ENCODE results near the gene EIF1AD.

EIF1AD gene

DNA sequence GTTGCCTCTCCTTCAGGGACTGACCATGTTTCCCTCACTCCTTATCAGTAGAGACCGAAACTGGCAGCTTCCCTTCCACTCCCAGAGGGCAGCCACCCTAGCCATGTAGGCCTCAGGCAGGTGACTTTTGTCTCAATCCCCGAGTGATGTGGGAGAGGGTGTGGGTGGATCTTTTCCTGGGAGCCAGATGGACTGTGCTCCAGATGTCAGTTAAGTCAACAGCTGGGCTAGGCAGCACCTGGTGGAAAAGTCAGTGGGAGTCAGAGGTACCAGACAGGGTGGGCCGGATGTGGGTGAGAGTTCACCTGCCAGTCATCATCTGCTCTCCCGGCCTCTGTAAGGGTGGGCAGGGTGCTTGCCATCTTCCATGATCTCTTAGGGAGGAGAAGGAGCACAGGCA is 2.2 kb upstream of the EIF1AD start:
- DNase-seq (ENCODE audit: low read depth, low spot score): no peak

DNA sequence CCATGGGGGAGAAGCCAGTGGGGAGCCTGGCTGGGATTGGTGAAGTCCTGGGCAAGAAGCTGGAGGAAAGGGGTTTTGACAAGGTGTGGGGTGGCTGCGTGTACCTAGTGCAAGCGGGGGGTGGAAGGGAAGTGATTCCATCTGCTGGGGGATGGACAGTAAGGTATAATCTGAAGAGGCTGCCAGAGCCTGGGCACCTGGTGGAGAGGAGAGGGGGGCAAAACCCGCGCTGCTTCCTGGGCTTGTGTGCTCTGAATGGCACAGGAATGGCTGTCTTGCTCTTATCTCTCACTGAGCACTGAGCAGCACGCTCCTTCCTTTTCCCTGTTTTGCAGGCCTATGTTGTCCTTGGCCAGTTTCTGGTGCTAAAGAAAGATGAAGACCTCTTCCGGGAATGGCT is 1.3 kb upstream of the EIF1AD start:
- no peak for DNase-seq (ENCODE audit: low read depth, low spot score)

DNA sequence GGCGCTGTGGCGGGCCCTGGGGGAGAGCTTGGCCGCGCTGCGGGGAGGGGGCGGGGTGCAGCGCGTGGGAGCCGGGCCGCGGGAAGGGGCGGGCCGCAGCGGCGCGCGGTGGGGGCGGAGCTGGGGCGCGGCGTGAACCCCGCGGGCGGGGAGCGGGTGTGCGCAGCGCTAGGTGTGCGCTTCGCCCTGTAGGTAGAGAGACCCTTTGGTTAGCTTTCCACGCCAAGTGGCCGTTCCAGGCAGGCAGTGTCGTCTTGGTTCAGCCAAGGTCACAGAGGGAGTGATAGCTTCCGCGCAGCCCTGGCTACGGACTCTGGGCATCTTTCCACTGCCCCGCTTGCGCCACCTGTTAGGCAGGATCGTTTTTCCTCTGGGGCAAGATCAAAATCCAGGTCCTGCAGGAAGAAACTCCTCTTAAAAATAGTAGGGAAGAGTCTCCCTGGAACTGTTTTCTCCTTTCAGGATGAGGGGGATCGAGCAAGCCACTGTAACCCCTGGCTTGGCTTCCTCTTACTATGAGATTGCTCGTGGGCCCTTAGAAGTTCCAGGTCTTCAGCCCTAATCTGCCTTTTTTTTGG is 780 bp upstream of the EIF1AD start:
- DNase-seq (ENCODE audit: low read depth, low spot score): no peak

DNA sequence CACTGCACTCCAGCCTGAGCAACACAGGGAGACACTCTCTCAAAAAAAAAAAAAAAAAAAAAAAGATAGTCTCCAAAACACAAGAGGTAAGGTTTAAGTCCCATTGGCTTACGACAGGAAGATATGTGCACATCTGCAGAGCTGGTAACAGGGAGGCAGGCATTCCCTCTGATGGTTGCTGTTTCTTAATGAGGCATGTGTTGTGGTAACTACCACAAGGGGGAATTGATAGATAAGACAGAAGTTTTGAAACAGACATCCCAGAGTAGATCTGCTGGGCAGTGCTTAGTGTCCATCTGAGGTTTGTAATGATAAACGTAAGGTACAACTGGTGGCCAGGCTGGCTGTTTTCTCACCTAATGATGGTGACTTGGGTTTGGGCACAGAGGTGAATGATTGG is 4.7 kb downstream of the EIF1AD start:
- DNase-seq (ENCODE audit: low read depth, low spot score): no peak

DNA sequence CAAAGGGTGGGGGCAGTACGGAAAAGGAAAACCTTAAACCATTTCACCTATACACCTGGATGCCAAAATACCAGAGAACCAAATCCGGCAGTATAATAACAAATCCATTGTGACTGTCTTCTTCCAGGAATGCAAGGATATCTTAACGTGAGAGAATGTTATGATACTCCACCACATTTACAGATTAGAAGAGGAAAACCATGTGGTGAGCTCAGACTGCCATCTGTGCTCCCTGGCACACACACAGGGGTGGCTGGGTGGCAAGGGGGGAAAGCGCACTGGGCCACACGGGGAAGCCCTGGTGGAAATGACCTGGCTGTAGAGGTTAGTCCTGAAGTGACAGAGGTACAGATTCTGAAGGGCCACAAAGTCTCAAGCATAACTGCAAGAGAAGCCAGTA is 9.9 kb downstream of the EIF1AD start:
- no peak for DNase-seq (ENCODE audit: low read depth, low spot score)

- DNase-seq (ENCODE audit: low read depth, low spot score): peak; percentile 78
Measured at GRCh38 chr11:65988791-65989592, 13.0 kb downstream of the EIF1AD start.

GRCh38 chr11:65987336-65987735 is 14.6 kb downstream of the EIF1AD start:
- no peak for DNase-seq (ENCODE audit: low read depth, low spot score)

GRCh38 chr11:65983589-65983987 is 18.4 kb downstream of the EIF1AD start:
- DNase-seq (ENCODE audit: low read depth, low spot score): no peak

- no peak for DNase-seq (ENCODE audit: low read depth, low spot score)
Measured at GRCh38 chr11:65982824-65983588, 19.0 kb downstream of the EIF1AD start.

DNA sequence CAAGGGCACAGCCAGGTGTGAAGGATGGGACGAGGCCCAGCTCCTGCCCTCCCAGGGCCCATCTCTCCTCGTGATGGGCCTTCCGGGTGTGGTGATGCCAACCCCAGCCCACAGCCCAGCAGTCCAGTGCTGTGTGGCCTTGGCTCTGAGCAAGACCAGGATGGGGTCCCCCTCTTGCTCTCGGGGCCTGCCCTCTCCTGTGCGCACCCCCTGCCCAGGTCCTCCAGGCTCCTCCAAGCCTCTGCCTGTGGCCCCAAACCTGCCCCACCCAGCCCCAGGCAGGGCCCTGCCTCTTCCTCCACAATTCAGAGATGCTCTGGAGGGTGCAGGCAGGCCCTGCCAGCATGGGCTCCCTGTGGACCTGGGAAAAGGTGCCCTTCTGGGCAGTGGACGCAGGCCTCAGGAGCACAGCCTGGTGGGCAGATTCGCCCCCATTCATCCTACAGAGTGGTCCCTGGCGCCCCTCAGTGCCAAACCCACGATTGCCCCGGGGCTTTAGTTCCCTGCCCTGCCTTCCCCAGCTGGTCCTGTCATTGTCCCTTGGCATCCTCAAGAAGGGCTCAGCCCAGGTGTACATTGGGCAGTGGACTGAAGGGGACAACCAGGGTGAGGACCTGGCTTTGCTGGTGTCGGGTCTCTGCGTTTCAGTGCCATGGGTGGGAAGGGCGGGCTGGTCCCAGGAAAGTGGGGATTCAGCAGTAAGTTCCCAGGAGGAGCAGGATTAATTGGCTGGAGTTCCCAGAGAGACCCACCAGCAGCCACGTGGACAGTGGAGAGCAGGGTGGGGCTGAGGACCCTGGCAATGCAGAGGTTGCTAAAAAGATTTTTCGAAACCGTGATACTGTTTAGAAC is 19.8 kb downstream of the EIF1AD start:
- no peak for DNase-seq (ENCODE audit: low read depth, low spot score)

DNA sequence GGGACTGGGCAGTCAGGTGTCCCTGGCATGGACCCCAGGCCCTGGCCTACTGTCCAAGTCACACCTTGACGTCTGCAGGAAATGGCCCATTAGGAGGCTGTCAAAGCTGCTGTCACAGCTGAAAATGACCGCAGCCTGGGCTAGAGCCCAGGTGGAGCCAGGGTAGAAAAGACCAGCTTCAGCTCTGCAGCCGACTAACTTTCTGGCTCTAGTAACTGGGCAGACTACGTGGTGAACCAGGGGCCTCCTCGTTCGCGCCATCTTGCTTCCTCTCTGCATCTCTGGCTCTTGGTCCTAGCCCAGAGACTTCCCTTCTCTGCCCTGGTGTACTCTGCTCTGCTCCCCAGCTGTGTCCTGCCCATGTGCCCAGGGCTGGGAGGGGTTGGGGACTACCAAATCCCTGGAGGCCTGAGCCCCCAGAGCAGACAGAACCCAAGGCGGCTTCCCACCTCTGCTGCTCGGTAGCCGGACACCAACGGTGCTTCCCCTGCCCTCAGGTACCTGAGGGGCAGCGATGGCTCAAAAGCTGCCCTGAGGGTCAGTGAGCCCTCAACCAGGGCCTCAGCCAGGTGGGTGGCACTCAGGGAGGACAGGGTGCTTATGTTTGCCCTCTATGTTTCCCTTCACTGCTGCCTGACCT is 20.7 kb downstream of the EIF1AD start:
- DNase-seq (ENCODE audit: low read depth, low spot score): no peak

DNA sequence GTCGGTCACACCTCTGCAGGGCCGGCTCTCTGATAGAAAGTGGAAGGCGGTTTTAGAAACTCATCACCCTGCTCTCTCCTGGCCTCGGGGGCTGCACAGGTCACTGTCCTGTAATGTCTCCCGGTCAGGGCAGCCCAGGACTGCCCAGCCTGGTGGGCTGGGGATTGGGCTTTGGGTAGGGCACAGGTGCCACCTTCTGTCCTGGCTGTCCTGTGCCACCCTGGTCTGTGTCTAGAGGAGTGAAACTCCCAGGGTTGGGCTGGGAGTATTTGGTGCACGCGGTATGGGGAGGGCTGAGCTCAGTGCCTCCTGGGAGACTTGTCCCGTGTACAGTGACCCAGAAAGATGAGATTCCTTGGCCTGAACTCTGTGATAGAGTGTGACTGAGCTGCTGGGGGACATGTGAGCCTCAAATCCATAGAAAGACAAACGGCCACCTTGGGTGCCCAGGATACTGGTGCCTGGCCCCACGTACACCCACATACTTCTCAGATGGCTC is 22.6 kb downstream of the EIF1AD start:
- no peak for DNase-seq (ENCODE audit: low read depth, low spot score)

DNA sequence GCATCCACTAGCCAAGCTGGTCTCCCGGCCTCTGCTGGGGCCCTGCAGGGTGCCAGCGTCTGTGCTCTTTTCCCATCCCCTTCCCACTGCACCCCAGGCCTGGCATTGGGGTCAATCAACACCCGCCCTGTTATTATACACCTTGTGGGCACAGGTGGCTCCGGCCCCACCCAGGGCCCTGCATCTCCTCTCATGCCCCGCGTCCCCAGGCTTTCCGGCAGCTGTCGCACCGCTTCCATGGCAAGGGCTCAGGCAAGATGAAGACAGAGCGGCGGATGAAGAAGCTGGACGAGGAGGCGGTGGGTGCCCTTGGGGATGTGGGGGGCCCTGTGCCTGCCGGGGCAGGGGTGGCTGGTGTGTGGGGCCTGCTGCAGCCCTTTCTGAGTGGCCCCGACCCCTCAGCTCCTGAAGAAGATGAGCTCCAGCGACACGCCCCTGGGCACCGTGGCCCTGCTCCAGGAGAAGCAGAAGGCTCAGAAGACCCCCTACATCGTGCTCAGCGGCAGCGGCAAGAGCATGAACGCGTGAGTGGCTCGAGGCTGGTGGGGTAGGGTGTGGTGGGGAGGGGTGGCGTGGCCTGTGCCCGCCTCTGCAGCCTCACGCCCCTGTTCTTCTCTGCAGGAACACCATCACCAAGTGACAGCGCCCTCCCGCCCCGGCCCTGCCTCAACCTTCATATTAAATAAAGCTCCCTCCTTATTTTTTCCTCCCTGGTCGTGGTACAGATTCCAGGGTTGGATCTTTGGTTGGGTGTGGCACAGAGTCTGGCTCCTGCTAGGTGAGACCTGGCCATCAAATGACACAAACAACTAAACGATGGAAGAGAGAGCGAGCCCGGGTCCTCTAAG is 23.3 kb downstream of the EIF1AD start:
- no peak for DNase-seq (ENCODE audit: low read depth, low spot score)

DNA sequence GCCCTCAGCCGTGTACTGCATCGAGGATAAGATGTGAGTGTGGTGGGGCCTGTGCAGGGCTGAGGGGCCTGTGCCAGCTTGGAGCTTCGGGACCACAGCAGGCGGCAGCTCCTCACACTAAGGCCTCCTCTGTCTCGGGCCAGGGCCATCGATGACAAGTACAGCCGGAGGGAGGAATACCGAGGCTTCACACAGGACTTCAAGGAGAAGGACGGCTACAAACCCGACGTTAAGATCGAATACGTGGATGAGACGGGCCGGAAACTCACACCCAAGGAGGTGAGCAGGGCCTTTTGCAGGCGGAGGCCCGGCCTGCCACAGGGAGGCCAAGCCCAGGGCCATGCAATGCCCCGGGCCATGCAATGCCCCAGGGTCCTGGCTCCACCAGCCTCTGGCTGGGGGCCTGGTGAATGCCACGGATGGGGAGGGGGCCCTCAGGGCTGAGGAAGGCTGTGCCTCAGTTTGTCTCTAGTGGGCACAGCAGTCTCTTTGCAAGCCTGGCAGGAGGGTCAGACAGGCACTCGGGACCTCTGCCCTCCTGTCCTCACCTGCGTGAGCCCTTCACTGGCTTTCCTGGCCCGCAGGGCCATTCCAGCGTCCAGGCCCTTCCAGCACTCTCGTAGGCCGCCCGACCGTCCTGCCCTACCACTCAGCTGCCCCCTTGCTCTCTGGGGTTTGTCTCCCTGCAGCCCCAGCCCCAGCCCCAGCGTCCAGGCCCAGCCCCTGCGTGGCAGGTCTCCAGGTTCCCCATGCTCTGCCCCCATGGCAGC is 24.2 kb downstream of the EIF1AD start:
- DNase-seq (ENCODE audit: low read depth, low spot score): no peak

GRCh38 chr11:65976216-65977176 is 25.5 kb downstream of the EIF1AD start:
- DNase-seq (ENCODE audit: low read depth, low spot score): no peak

- no peak for DNase-seq (ENCODE audit: low read depth, low spot score)
Measured at GRCh38 chr11:65975771-65976170, 26.2 kb downstream of the EIF1AD start.

DNA sequence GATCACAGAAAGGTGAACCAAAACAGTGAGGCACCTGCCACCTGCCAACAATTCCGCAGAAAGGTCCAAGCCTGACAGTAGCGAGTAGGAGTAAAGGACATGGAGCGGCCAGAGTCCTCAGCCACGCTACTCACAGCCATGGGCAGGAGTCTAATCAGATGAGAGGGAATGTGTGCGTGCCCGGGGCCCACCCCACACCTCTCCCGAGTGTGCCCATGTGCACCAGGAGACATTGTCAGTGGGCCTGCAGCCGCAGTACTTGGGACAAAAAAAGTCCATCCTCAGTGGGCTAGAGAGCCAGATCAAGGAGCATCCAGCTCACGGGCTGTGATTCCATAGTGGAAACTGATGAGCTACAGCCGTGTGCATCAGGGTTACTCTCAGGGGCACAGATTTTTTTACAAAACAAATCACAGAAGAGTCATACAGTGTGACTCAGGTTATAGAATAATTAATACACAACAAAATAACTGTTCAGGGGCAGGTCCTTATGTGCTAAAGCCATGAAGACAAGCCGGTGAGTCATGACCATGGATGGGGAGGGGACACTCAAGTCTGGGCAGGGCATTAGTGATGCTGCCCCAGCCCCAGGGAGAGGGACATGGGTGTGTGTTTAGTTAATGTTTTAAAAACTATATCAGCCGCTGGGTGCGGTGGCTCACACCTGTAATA is 28.4 kb downstream of the EIF1AD start:
- DNase-seq (ENCODE audit: low read depth, low spot score): no peak

DNA sequence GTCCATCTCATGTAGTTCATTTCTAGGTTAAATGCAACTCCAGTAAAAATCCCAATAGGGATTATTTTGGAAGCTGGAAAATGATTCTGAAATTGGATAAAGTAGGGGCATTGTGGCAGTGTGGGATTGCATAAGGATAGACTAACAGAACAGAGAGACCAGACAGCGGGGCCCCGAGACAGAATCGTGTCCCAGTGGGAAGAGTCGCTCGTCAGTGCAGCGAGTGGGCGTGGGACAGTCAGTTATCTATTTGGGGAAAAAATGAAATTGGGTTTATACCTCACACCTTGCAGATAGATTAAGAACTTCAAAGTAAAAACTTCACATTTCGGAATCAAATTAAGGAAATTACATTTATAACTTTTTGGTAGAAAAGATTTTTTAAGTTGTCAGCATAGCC is 29.8 kb downstream of the EIF1AD start:
- no peak for DNase-seq (ENCODE audit: low read depth, low spot score)
